ENCODE measurements around the gene ST7.

ST7 gene

GRCh38 chr7:116985575-116985974, 32.3 kb downstream of the ST7 start:
- Histone ChIP-seq H3K27me3 (ENCODE audit: control insufficient read depth, insufficient read depth, low read length) (no peaks in the 10 kb centered on the region), H3K4me1 (ENCODE audit: control insufficient read depth, insufficient read depth, low read length) (no peaks in the 10 kb centered on the region), H3K9me3 (ENCODE audit: control insufficient read depth, low read length) (no peaks in the 10 kb centered on the region), H3K9ac (ENCODE audit: low read length) (no peak overlapping the region), H3K4me3 (ENCODE audit: low read length) (no peak overlapping the region), H3K36me3 (ENCODE audit: control insufficient read depth, insufficient read depth, low read length) (no peaks in the 10 kb centered on the region)

GRCh38 chr7:116986611-116987565, 33.6 kb downstream of the ST7 start:
- Histone ChIP-seq H3K9me3 (ENCODE audit: control insufficient read depth, low read length) (no peaks in the 10 kb centered on the region), H3K36me3 (ENCODE audit: control insufficient read depth, insufficient read depth, low read length) (no peaks in the 10 kb centered on the region), H3K27me3 (ENCODE audit: control insufficient read depth, insufficient read depth, low read length) (no peaks in the 10 kb centered on the region), H3K4me3 (ENCODE audit: low read length) (no peak overlapping the region), H3K4me1 (ENCODE audit: control insufficient read depth, insufficient read depth, low read length) (no peaks in the 10 kb centered on the region), H3K9ac (ENCODE audit: low read length) (no peak overlapping the region)

GRCh38 chr7:116988363-116988989, 35.2 kb downstream of the ST7 start:
- Histone ChIP-seq H3K36me3 (ENCODE audit: control insufficient read depth, insufficient read depth, low read length) (no peaks in the 10 kb centered on the region), H3K9me3 (ENCODE audit: control insufficient read depth, low read length) (no peaks in the 10 kb centered on the region), H3K27me3 (ENCODE audit: control insufficient read depth, insufficient read depth, low read length) (no peaks in the 10 kb centered on the region), H3K4me1 (ENCODE audit: control insufficient read depth, insufficient read depth, low read length) (no peaks in the 10 kb centered on the region), H3K9ac (ENCODE audit: low read length) (no peak overlapping the region), H3K4me3 (ENCODE audit: low read length) (no peak overlapping the region)

- Histone ChIP-seq H3K9ac (ENCODE audit: low read length) (no peak overlapping the region), H3K4me3 (ENCODE audit: low read length) (no peak overlapping the region), H3K9me3 (ENCODE audit: control insufficient read depth, low read length) (no peaks in the 10 kb centered on the region), H3K4me1 (ENCODE audit: control insufficient read depth, insufficient read depth, low read length) (no peaks in the 10 kb centered on the region), H3K36me3 (ENCODE audit: control insufficient read depth, insufficient read depth, low read length) (no peaks in the 10 kb centered on the region), H3K27me3 (ENCODE audit: control insufficient read depth, insufficient read depth, low read length) (no peaks in the 10 kb centered on the region)
Measured at GRCh38 chr7:116990056-116990455, 36.8 kb downstream of the ST7 start.

DNA sequence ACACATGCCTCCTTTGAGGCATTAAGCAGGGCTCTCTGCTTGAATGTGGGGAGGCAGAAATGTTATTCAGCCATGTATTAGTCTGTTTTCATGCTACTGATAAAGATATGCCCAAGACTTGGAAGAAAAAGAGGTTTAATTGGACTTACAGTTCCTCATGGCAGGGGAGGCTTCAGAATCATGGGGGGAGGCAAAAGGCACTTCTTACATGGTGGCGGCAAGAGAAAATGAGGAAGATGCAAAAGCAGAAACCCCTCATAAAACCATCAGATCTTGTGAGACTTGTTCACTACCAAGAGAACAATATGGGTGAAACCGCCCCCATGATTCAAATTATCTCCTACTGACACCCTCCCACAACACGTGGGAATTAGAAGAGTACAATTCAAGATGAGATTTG, 37.9 kb downstream of the ST7 start:
- H3K9ac ChIP-seq (ENCODE audit: low read length): no peak overlapping the region

GRCh38 chr7:116994611-116995010, 41.3 kb downstream of the ST7 start:
- H3K4me3 ChIP-seq (ENCODE audit: low read length): no peak overlapping the region
- H3K36me3 ChIP-seq (ENCODE audit: control insufficient read depth, insufficient read depth, low read length): no peaks in the 10 kb centered on the region
- H3K9ac ChIP-seq (ENCODE audit: low read length): no peak overlapping the region
- H3K9me3 ChIP-seq (ENCODE audit: control insufficient read depth, low read length): no peaks in the 10 kb centered on the region
- H3K4me1 ChIP-seq (ENCODE audit: control insufficient read depth, insufficient read depth, low read length): no peaks in the 10 kb centered on the region
- H3K27me3 ChIP-seq (ENCODE audit: control insufficient read depth, insufficient read depth, low read length): no peaks in the 10 kb centered on the region

More for the DNA sequence above, 37.9 kb downstream of the ST7 start:
- Histone ChIP-seq H3K9me3 (ENCODE audit: control insufficient read depth, low read length) (no peaks in the 10 kb centered on the region), H3K4me1 (ENCODE audit: control insufficient read depth, insufficient read depth, low read length) (no peaks in the 10 kb centered on the region), H3K27me3 (ENCODE audit: control insufficient read depth, insufficient read depth, low read length) (no peaks in the 10 kb centered on the region), H3K4me3 (ENCODE audit: low read length) (no peak overlapping the region), H3K36me3 (ENCODE audit: control insufficient read depth, insufficient read depth, low read length) (no peaks in the 10 kb centered on the region)

GRCh38 chr7:116997972-116998371, 44.7 kb downstream of the ST7 start:
- Histone ChIP-seq H3K9me3 (ENCODE audit: control insufficient read depth, low read length) (no peaks in the 10 kb centered on the region), H3K36me3 (ENCODE audit: control insufficient read depth, insufficient read depth, low read length) (no peaks in the 10 kb centered on the region), H3K9ac (ENCODE audit: low read length) (no peak overlapping the region), H3K27me3 (ENCODE audit: control insufficient read depth, insufficient read depth, low read length) (no peaks in the 10 kb centered on the region), H3K4me3 (ENCODE audit: low read length) (no peak overlapping the region), H3K4me1 (ENCODE audit: control insufficient read depth, insufficient read depth, low read length) (no peaks in the 10 kb centered on the region)

DNA sequence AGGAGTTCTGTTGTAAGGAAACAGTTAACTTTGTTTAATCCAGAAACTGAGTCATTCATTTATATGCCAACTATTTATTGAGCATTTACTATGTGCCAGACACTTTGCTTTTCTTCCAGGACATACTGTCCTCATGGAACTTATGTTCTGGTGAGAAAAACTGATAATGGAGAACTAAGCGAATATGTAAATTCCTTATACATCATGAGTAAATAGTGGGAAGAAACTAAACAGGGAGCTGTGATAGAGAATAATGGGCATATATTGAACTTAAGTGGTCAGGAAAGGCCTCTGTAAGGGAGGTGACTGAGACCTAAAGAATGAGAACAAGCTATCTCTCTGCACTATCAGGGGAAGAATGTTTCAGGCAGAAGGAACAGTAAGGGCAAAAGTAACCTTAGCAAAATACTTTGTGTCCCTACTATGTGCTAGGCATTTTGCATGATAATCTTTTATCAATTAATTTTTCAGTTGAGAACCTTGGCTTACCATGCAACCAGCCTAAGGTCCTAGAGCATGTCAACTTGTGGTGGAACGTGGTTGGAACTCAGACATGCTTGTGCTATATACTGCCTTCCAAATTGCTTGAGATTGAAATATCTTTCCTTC, 45.4 kb downstream of the ST7 start:
- Histone ChIP-seq H3K27me3 (ENCODE audit: control insufficient read depth, insufficient read depth, low read length) (no peaks in the 10 kb centered on the region), H3K9ac (ENCODE audit: low read length) (no peak overlapping the region), H3K4me1 (ENCODE audit: control insufficient read depth, insufficient read depth, low read length) (no peaks in the 10 kb centered on the region), H3K4me3 (ENCODE audit: low read length) (no peak overlapping the region), H3K36me3 (ENCODE audit: control insufficient read depth, insufficient read depth, low read length) (no peaks in the 10 kb centered on the region), H3K9me3 (ENCODE audit: control insufficient read depth, low read length) (no peaks in the 10 kb centered on the region)

- H3K4me1 ChIP-seq (ENCODE audit: control insufficient read depth, insufficient read depth, low read length): no peaks in the 10 kb centered on the region
- no peak overlapping the region for H3K9ac ChIP-seq (ENCODE audit: low read length)
- no peaks in the 10 kb centered on the region for H3K36me3 ChIP-seq (ENCODE audit: control insufficient read depth, insufficient read depth, low read length)
- H3K4me3 ChIP-seq (ENCODE audit: low read length): no peak overlapping the region
- no peaks in the 10 kb centered on the region for H3K27me3 ChIP-seq (ENCODE audit: control insufficient read depth, insufficient read depth, low read length)
- H3K9me3 ChIP-seq (ENCODE audit: control insufficient read depth, low read length): no peaks in the 10 kb centered on the region
Measured at GRCh38 chr7:116999311-116999710, 46.0 kb downstream of the ST7 start.

GRCh38 chr7:117001283-117001682, 48.0 kb downstream of the ST7 start:
- Histone ChIP-seq H3K9me3 (ENCODE audit: control insufficient read depth, low read length) (no peaks in the 10 kb centered on the region), H3K4me3 (ENCODE audit: low read length) (no peak overlapping the region), H3K36me3 (ENCODE audit: control insufficient read depth, insufficient read depth, low read length) (no peaks in the 10 kb centered on the region), H3K27me3 (ENCODE audit: control insufficient read depth, insufficient read depth, low read length) (no peaks in the 10 kb centered on the region), H3K9ac (ENCODE audit: low read length) (no peak overlapping the region), H3K4me1 (ENCODE audit: control insufficient read depth, insufficient read depth, low read length) (no peaks in the 10 kb centered on the region)

GRCh38 chr7:117004899-117005298, 51.6 kb downstream of the ST7 start:
- Histone ChIP-seq H3K36me3 (ENCODE audit: control insufficient read depth, insufficient read depth, low read length) (no peaks in the 10 kb centered on the region), H3K9me3 (ENCODE audit: control insufficient read depth, low read length) (no peaks in the 10 kb centered on the region), H3K4me1 (ENCODE audit: control insufficient read depth, insufficient read depth, low read length) (no peaks in the 10 kb centered on the region), H3K9ac (ENCODE audit: low read length) (no peak overlapping the region), H3K27me3 (ENCODE audit: control insufficient read depth, insufficient read depth, low read length) (no peaks in the 10 kb centered on the region), H3K4me3 (ENCODE audit: low read length) (no peak overlapping the region)

DNA sequence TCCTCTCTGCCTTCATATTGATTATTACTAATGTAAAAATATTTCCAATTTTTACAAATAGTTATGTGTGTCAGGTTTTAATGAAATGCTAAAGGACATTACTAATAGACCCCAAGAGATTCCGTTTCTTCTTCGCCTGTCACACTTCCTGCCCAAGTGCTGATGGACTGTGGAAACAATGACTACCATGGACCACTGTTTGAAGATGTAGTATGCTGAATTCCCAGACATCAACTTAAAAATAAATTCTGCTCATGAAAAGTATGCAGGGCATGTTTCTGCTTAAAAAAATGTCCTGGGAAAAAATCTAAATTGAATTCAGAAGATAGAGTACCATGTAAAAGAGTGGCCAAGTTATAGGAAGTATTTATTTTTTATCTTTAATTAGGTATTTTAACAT, 52.1 kb downstream of the ST7 start:
- no peaks in the 10 kb centered on the region for H3K27me3 ChIP-seq (ENCODE audit: control insufficient read depth, insufficient read depth, low read length)

More for the DNA sequence above, 52.1 kb downstream of the ST7 start:
- Histone ChIP-seq H3K4me3 (ENCODE audit: low read length) (no peak overlapping the region), H3K4me1 (ENCODE audit: control insufficient read depth, insufficient read depth, low read length) (no peaks in the 10 kb centered on the region), H3K9me3 (ENCODE audit: control insufficient read depth, low read length) (no peaks in the 10 kb centered on the region), H3K36me3 (ENCODE audit: control insufficient read depth, insufficient read depth, low read length) (no peaks in the 10 kb centered on the region), H3K9ac (ENCODE audit: low read length) (no peak overlapping the region)

All from mucosa of stomach (tissue), 1 donor.